SU-DHL-6 (cell line): ENCODE measurements around the gene ARHGAP6.

ENCODE experiments used
- CTCF ChIP-seq: fragments of 200-600 bp; sonication (generic); IDR thresholded peaks from one replicate; pipeline ENCODE4 v1.5.1; 2017; ENCODE audit warnings: antibody characterized with exemption, mild to moderate bottlenecking, low read length, moderate library complexity; ENCODE audit not compliant: insufficient read depth, poor library complexity, severe bottlenecking
- EZH2phosphoT487 ChIP-seq: fragments of 200-600 bp; sonication (generic), shearing (Covaris generic); conservative IDR thresholded peaks from 2 replicates; pipeline ENCODE4 v1.6.1; 2018; ENCODE audit warnings: mild to moderate bottlenecking, antibody characterized with exemption, low read length, moderate library complexity, mixed read lengths

DNA sequence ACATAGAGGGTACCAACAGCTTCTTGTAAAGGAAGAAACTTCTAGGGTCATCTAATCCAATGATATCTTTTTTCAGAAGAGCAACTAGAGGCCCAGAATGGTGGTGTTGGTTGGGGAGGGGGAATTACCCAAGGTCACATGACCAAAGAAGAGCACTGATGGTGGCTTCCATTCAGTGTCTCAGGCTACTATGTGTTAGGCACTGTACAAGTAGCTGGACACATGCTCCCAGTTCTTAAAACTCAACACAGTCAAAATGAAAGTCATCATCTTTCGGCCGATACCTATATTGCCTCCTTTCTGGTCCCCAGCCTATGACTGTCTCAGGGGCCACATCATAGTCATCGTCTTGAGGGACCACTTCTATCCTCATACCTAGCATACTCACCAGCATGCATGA is 88.1 kb downstream of the ARHGAP6 start:
- TF ChIP-seq CTCF (no peak), EZH2phosphoT487 (no peak)
